ENCODE measurements around the gene MUSK.

Gene MUSK

DNA sequence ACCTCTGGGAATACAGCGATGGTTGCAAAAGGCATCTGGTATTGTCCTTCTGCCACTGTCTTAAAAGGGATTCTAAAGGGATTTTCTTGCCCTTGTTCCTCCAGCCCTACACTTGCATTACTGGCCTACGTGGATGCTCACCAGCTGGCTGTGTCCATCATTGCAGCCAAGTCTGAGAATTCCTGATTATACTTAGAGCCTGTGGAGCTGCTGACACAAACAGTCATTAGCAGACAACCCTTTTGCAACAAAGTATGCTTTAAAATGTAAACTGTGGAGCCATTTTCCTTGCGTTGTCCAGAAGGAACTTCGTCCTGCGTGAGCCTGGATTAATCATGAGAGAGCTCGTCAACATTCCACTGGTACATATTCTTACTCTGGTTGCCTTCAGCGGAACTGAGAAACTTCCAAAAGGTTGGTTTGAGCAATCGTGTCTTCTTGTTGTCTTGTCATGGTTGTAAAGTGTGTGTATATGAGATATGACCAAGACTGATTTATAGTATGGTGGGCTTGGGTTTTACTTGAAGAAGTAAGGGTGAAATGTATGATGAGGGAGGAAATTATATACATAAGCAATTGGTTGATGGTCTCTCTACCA, at the start of gene MUSK:
Gene MUSK, plus strand, starts transcription at position 222 of the 598 bp plus-strand sequence. Its CDS starts 114 bp downstream, at position 336.
- DNase-seq (ENCODE audit: low read depth, low spot score) = no peak
- in situ Hi-C loops (cut with HindIII; ENCODE audit: low sequenced_read_pairs) = no loop called here
- no peak within 1 kb of the TSS for H3K4me3 ChIP-seq (ENCODE audit: low read depth, low read length)
- TF ChIP-seq CTCF (IDR thresholded peaks at IDR 0.05; ENCODE audit: low read depth, low read length) = no peak

DNA sequence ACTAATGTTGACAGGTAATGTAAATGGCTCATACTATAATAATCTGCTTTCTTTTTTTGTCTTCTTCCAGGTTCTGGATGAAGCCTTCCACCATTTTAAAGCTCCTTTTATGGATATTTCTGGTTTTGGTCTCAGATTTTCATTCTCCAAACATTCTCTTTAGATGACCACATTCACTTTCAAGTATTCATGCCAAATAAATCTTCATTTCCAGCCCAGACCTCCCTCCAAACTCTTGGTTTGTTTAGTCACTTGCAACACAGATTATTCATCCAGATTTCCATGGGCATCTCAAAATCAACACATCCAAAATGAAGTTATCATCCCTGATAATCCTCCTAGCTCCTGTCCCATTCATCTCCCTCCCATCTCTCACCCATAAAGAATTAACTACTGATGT, 48.8 kb upstream of the MUSK start:
- TF ChIP-seq CTCF (IDR thresholded peaks at IDR 0.05; ENCODE audit: low read depth, low read length) = no peak
- DNase-seq (ENCODE audit: low read depth, low spot score) = peak; percentile 53
- no peak overlapping the region for H3K4me3 ChIP-seq (ENCODE audit: low read depth, low read length)
- in situ Hi-C loops (cut with HindIII; ENCODE audit: low sequenced_read_pairs) = no loop called here

GRCh38 chr9:110620726-110621125, 47.9 kb upstream of the MUSK start:
- in situ Hi-C loops (cut with HindIII; ENCODE audit: low sequenced_read_pairs) = no loop called here
- DNase-seq (ENCODE audit: low read depth, low spot score) = no peak
- no peak overlapping the region for H3K4me3 ChIP-seq (ENCODE audit: low read depth, low read length)
- TF ChIP-seq CTCF (IDR thresholded peaks at IDR 0.05; ENCODE audit: low read depth, low read length) = no peak

GRCh38 chr9:110622368-110622767, 46.2 kb upstream of the MUSK start:
- no peak overlapping the region for H3K4me3 ChIP-seq (ENCODE audit: low read depth, low read length)
- TF ChIP-seq CTCF (IDR thresholded peaks at IDR 0.05; ENCODE audit: low read depth, low read length) = no peak
- DNase-seq (ENCODE audit: low read depth, low spot score) = no peak
- in situ Hi-C loops (cut with HindIII; ENCODE audit: low sequenced_read_pairs) = no loop called here

DNA sequence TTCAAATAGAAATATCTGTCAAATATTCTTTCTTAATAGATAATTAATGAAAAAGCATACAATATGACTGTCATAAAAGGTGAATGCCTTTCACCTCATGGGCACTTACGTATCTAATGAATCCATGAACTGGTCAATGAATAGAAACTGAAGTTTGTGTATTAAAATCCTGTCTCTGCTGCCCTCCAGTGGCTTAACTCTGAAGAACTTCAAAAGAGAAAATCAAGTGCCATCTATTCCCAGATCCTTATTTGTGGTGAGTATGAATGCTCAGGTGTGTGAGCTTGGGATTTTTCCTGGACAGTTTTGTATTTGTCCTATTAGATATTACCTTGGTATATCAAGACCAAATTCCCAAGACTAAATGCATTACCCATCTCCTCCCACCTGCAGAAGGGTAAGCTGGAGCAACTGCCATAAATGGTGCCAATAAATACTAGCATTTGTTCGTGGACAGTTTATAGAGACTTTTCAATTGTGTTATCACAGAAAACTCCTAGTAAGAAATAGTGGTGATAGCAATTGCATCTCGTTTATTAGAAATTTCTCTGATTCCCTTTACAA, 45.0 kb upstream of the MUSK start:
- H3K4me3 ChIP-seq (ENCODE audit: low read depth, low read length) = no peak overlapping the region
- DNase-seq (ENCODE audit: low read depth, low spot score) = peak; percentile 75
- in situ Hi-C loops (cut with HindIII; ENCODE audit: low sequenced_read_pairs) = no loop called here
- TF ChIP-seq CTCF (IDR thresholded peaks at IDR 0.05; ENCODE audit: low read depth, low read length) = peak; percentile 50

- in situ Hi-C loops (cut with HindIII; ENCODE audit: low sequenced_read_pairs) = no loop called here
- peak; percentile 84 for DNase-seq (ENCODE audit: low read depth, low spot score)
- H3K4me3 ChIP-seq (ENCODE audit: low read depth, low read length) = no peak overlapping the region
- TF ChIP-seq CTCF (IDR thresholded peaks at IDR 0.05; ENCODE audit: low read depth, low read length) = no peak
Measured at GRCh38 chr9:110626101-110626829, 42.3 kb upstream of the MUSK start.

Data from astrocyte of the spinal cord (primary cell).